GM19468 (cell line): ENCODE data around the gene SLC35C1.
A peak's percentile ranks its signal among the peaks of the same experiment; 100 is the strongest.
"Not testable (repeated sequence)": the region's sequence is repeated elsewhere in the genome, so short reads cannot be mapped to it uniquely, and the experiment has no call there.

Experiments used
- ATAC-seq: cut with Tn5 transposase; IDR thresholded peaks from one replicate; pipeline ENCODE4 v1.9.1; 2021; ENCODE audit warnings: mild to moderate bottlenecking, moderate library complexity, moderate number of reproducible peaks; ENCODE audit not compliant: unreplicated experiment; ENCODE audit errors: extremely low read depth

SLC35C1 gene

GRCh38 chr11:45840251-45840650, 35.3 kb downstream of the SLC35C1 start:
- ATAC-seq, result not testable (repeated sequence)

DNA sequence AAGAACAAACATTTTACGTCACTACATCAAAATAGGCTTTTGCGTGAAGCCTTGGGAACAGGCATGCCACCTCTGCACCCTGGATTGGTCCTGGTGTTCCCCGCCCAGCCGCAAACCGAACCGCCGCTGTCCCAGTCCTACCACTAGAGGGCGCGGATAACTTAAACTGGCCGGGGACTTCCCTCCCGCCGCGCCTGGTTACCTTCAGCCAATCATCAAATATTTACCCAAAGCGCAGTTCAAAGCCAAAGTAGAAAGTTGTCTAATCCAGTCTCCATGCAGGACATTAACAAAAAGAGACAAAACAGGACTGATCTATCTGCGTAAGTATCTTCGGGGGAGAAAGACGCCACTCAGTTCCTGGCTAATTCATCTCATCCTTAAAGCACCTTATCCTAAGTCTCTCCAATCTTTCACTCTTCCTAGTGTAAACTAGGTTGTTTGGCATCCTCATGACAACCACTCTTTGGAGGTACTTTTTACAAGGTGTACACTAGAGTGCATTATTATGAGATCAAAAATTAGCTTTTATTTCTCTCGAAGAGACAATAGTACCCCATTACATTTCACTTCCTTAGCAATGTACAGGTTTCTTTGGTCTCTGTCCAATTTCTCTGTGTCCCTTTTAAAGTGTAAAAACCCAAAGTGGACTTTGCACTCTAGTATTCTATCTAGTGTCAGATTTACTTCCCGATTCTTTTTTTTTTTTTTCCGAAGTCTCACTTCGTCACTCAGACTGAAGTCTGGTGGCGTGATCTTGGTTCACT, 38.4 kb downstream of the SLC35C1 start:
- no peak for ATAC-seq

- no peak for ATAC-seq
Observed at GRCh38 chr11:45844822-45845578, 40.1 kb downstream of the SLC35C1 start.

- ATAC-seq, result no peak
Observed at GRCh38 chr11:45846174-45846675, 41.3 kb downstream of the SLC35C1 start.

DNA sequence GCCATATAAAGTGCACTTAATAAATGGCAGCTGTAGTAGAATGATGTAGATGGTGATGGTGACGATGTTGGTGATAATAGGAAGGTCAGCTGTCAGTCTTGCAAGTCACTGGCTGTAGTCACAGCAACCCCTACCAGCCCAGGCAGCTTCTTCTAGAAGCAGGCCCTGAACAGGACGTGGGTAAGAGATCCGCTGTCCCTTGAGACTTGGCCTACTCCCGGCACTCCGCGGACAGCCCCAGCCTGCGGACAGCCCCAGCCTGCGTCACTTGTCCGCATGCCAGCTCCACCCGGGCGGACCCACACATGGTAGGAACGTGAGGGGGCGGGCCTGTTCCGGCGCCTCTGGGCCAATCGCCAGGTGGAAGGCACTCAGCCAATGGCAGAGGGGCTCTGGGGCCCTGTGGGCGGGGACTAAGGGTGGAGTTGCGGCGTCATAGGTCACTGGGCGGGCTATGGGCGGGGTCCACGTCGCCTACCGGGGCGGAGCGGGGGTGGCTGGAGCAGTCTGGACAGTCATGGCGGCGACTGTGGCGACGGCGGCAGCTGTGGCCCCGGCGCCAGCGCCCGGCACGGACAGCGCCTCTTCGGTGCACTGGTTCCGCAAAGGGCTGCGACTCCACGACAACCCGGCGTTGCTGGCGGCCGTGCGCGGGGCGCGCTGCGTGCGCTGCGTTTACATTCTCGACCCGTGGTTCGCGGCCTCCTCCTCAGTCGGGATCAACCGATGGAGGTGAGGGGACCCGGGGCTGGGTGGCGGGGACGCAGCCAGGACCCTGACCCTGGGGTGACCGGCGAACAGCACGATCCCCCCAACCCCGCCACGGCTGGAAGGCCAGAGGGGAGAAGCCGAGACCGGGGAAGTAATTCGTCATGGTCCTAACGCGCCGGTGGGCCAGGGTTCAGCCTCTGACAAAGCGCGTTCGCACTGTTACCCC, 42.3 kb downstream of the SLC35C1 start, which contains the start of gene CRY2:
Gene CRY2, plus strand, starts transcription at position 502 of the 937 bp plus-strand sequence. Its CDS starts 16 bp downstream, at position 518.
- peak; percentile 83 for ATAC-seq

DNA sequence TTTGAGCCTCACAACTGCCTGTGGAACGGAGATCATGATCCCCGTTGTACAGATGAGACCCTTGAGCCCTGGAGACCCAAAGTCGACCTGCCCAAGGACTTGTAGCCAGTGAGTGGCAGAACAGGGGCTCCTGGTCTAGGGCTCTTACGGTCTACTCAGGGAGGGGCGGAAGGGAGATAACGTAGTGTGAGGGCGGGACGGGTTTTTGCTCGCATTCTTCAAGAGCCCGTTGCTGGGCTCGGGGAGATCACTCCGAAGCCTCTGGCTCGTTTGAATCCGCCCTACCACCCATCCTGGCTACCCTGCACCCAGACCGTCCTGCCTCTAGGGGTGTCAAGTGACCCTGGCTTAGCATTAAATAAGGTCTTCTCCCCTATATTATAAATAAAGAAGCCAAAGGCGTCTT, 43.0 kb downstream of the SLC35C1 start:
- ATAC-seq, result no peak

- ATAC-seq, result no peak
Observed at GRCh38 chr11:45848654-45849081, 43.7 kb downstream of the SLC35C1 start.

GRCh38 chr11:45850446-45850845, 45.5 kb downstream of the SLC35C1 start:
- ATAC-seq, result no peak

- ATAC-seq, result no peak
Observed at GRCh38 chr11:45851228-45851627, 46.3 kb downstream of the SLC35C1 start.

GRCh38 chr11:45852018-45852711, 47.2 kb downstream of the SLC35C1 start:
- no peak for ATAC-seq

GRCh38 chr11:45852712-45853101, 47.8 kb downstream of the SLC35C1 start:
- ATAC-seq, result no peak

GRCh38 chr11:45853332-45854219, 48.6 kb downstream of the SLC35C1 start:
- ATAC-seq, result no peak

DNA sequence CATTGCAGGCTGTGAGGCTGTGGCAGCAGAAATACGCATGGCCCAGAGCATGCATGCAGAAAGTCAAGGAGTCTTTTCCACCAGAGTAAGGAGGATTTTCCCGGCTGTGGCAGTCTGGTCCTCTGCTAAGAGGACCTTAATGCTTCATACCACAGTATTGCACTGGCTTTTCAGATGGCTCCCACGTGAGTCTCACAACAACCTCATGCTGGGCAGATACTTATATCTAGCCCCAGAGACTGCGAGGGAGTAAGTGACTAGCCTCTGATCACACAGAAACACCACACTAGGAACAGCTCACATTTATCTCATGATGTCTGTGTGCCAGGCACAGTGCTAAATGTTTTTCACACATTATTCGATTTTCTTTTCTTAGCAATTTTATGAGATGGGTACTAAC, 50.4 kb downstream of the SLC35C1 start:
- no peak for ATAC-seq

- ATAC-seq, result no peak
Observed at GRCh38 chr11:45856044-45856468, 51.1 kb downstream of the SLC35C1 start.

- ATAC-seq, result no peak
Observed at GRCh38 chr11:45857961-45858474, 53.1 kb downstream of the SLC35C1 start.

- no peak for ATAC-seq
Observed at GRCh38 chr11:45858751-45859398, 53.9 kb downstream of the SLC35C1 start.

DNA sequence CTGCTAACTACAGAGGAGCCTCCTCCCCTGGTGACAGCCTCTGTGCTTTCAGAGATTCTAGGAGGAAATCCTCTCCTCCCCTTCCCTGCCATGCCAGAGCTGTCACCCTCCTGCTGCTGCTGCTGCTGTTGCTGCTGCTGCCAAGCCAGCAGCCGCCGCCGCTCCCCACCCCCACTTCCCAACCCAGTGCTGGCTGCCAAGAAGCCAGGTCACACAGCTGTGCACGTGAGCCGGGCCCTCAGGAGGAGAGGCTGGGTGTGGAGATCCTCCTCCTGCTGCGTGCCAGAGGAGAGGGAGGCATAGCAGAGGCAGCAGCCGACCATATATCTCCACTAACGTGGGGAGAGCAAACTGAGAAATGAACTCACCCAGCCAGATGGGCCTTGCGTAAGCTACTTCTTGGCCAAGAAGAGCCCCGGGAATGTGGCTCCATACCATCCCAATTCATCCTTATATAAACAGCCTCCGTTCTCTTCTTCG, 54.8 kb downstream of the SLC35C1 start:
- ATAC-seq, result no peak

DNA sequence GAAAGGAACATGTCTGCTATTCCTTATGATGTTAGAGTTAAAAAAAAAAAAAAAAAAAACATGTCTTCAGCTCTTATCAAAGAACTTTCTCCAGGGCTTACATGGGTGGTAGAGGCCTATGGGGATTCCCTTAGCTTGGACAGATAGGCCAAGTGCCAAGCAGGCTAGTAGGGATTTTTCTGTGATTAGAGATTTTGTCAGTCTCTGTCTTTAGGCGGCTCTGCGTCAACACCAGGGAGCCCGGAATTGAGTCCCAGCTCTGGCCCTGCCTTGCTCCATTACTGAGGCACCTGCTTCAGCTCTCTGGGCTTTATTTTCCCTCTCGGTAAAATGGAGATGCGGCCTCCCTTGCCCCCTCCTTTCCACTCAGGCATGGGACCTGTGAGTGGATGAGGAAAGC, 55.4 kb downstream of the SLC35C1 start:
- no peak for ATAC-seq
